Measurements from ENCODE around the gene SUPT3H. TPM values are rescaled to one million over a fixed set of nuclear protein-coding genes. Genes with fewer than 3 reads are reported as not detected.
"Not testable (repeated sequence)": the region's sequence is repeated elsewhere in the genome, so short reads cannot be mapped to it uniquely, and the experiment has no call there.

Gene SUPT3H
- total and polyA plus RNA-seq, 4 experiments from 2014 or later: 11.8 to 13.6 (median 12.6) TPM

DNA sequence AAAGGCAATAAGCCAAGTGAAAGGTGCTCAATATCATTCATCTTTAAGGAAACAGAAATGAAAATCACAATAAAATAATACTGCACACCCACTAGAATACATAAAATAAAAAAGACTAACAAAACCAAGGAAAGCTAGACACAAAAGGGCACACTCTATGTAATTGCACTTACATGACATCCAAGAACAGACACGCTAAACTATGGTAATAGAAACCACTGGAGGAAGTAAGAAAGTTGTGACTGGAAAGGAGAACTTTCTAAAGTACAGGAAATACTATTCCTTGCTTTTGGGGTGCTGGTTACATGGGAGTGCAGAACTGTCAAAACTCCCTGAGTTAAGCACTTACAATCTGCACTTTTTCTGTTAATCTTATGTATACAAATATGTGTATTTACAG, 303.3 kb downstream of the SUPT3H start:
- H3K4me3 ChIP-seq (ENCODE audit: low read length in 2 of 2): no peak overlapping the region
- Mint-ChIP-seq H3K27ac (peak overlapping the region in 1 of 7 donors; percentile 1), H3K4me1 (peaks cover 7 to 19% (median 8%) of the 10 kb centered on the region in 4 donors), H3K4me3 (no peak overlapping the region), H3K36me3 (peaks cover 4 to 11% of the 10 kb centered on the region in 2 donors), H3K9me3 (peaks cover 0 to 25% (median 15%) of the 10 kb centered on the region in 8 donors), H3K27me3 (no peaks in the 10 kb centered on the region)
- POLR2A ChIA-PET (ENCODE audit: partially characterized antibody): interaction anchor here (1.2 kb wide), 1 partner anchor 10 kb away, joined by 4 read pairs; no protein-coding TSS in a partner anchor
- H3K27ac ChIP-seq (ENCODE audit: low read depth, low read length): no peak overlapping the region
- intact Hi-C loops (cut with micrococcal nuclease): no loop called here
- H3K27me3 ChIP-seq (ENCODE audit: insufficient read depth, low read length): no peaks in the 10 kb centered on the region
- peaks cover 8% of the 10 kb centered on the region for H3K4me1 ChIP-seq (ENCODE audit: insufficient read depth, low read length)
- no peaks in the 10 kb centered on the region for H3K36me3 ChIP-seq (ENCODE audit: insufficient read depth, low read length)
- CTCF ChIA-PET (ENCODE audit: partially characterized antibody): no interaction called here
- no peak for DNase-seq
- peaks cover 0 to 5% of the 10 kb centered on the region in 2 donors for H3K9me3 ChIP-seq (ENCODE audit: control insufficient read depth in 1 of 2, low read length in 2 of 2)

DNA sequence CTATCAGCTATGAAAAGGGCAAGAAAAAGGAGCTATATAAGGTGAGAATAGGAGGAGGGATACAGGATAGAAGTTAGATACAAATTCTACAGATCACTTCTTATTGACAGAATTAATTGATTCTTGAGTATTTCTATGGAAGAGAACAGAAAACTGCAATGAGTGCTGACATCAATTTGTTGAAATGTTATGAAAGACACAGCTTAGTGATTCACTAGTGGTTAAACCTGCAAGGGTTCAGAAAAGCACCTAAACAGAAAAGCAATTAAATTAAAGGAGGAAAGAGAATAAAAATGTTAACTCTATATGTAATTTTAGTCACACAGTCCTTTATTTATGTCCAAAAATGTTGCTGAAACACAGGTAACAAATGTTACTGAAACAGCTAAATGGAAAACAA, 304.0 kb downstream of the SUPT3H start:
- peak overlapping the region in 1 of 7 donors; percentile 50 for H3K27ac Mint-ChIP-seq
- Histone ChIP-seq H3K4me1 (ENCODE audit: insufficient read depth, low read length) (peaks cover 8% of the 10 kb centered on the region), H3K27ac (ENCODE audit: low read depth, low read length) (no peak overlapping the region), H3K36me3 (ENCODE audit: insufficient read depth, low read length) (no peaks in the 10 kb centered on the region), H3K9me3 (ENCODE audit: control insufficient read depth in 1 of 2, low read length in 2 of 2) (peaks cover 0 to 5% of the 10 kb centered on the region in 2 donors), H3K27me3 (ENCODE audit: insufficient read depth, low read length) (no peaks in the 10 kb centered on the region), H3K4me3 (ENCODE audit: low read length in 2 of 2) (no peak overlapping the region)
- H3K4me3 Mint-ChIP-seq: no peak overlapping the region
- H3K9me3 Mint-ChIP-seq: peaks cover 0 to 25% (median 12%) of the 10 kb centered on the region in 8 donors
- no peaks in the 10 kb centered on the region for H3K27me3 Mint-ChIP-seq
- ChIA-PET CTCF (ENCODE audit: partially characterized antibody) (no interaction called here), POLR2A (ENCODE audit: partially characterized antibody) (interaction anchor here (1.2 kb wide), 1 partner anchor 10 kb away, joined by 4 read pairs; no protein-coding TSS in a partner anchor)
- H3K4me1 Mint-ChIP-seq: peaks cover 7 to 19% (median 8%) of the 10 kb centered on the region in 4 donors
- intact Hi-C loops (cut with micrococcal nuclease): no loop called here
- no peak for DNase-seq
- H3K36me3 Mint-ChIP-seq: peaks cover 4 to 10% of the 10 kb centered on the region in 2 donors

DNA sequence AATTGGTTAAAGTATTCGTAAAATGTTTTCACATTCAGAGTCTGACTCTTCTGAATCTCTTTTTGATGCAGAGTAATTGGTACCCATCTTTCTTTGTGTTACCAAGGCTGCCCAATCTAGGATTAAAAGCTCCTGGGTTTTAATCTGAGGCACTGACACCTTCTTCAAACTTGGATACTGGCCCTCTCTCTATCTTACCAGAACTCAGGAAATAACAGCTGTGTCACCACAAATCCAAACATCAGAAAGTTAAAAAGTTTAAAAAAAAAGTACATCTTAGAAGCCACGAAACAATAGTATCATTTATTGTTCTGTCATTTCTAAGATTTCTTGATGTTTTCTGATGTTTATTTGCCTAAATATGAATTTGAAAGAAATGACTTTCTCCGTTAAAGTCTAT, 305.1 kb downstream of the SUPT3H start:
- Mint-ChIP-seq H3K9me3 (peaks cover 0 to 14% (median 3%) of the 10 kb centered on the region in 8 donors), H3K27ac (peak overlapping the region in 1 of 7 donors; percentile 14), H3K4me1 (peaks cover 7 to 19% (median 8%) of the 10 kb centered on the region in 4 donors), H3K27me3 (no peaks in the 10 kb centered on the region), H3K36me3 (peaks cover 0 to 2% of the 10 kb centered on the region in 2 donors), H3K4me3 (peak overlapping the region in 1 of 8 donors; percentile 53)
- Histone ChIP-seq H3K4me1 (ENCODE audit: insufficient read depth, low read length) (peaks cover 8% of the 10 kb centered on the region), H3K4me3 (ENCODE audit: low read length in 2 of 2) (no peak overlapping the region), H3K36me3 (ENCODE audit: insufficient read depth, low read length) (no peaks in the 10 kb centered on the region), H3K27me3 (ENCODE audit: insufficient read depth, low read length) (no peaks in the 10 kb centered on the region), H3K9me3 (ENCODE audit: control insufficient read depth in 1 of 2, low read length in 2 of 2) (no peaks in the 10 kb centered on the region), H3K27ac (ENCODE audit: low read depth, low read length) (no peak overlapping the region)
- ChIA-PET POLR2A (ENCODE audit: partially characterized antibody) (no interaction called here), CTCF (ENCODE audit: partially characterized antibody) (no interaction called here)
- intact Hi-C loops (cut with micrococcal nuclease): no loop called here
- no peak for DNase-seq

DNA sequence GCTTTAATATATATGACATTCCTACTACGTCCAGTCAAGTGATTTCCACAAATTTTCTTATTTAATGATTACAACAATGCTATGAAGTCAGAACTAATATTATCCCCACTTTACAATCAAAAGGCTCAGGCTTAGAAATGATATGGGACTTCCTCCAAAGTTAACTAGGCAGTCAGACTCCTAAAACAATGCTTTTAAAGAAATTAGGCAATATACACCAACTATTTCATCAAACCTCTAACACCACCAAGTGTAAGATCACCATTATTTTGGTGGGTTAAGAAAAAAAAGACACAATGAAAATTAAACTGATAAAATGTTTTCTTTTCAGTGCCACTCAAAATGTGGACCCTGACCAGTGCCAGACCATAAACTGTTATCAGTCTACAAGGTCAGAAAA, 305.7 kb downstream of the SUPT3H start:
- ChIA-PET POLR2A (ENCODE audit: partially characterized antibody) (no interaction called here), CTCF (ENCODE audit: partially characterized antibody) (no interaction called here)
- H3K9me3 ChIP-seq (ENCODE audit: control insufficient read depth in 1 of 2, low read length in 2 of 2): no peaks in the 10 kb centered on the region
- DNase-seq: no peak
- no peak overlapping the region for H3K4me3 ChIP-seq (ENCODE audit: low read length in 2 of 2)
- no peak overlapping the region for H3K4me3 Mint-ChIP-seq
- no peaks in the 10 kb centered on the region for H3K36me3 ChIP-seq (ENCODE audit: insufficient read depth, low read length)
- no peaks in the 10 kb centered on the region for H3K27me3 Mint-ChIP-seq
- H3K4me1 ChIP-seq (ENCODE audit: insufficient read depth, low read length): peaks cover 8% of the 10 kb centered on the region
- H3K9me3 Mint-ChIP-seq: peaks cover 0 to 9% (median under 1%) of the 10 kb centered on the region in 8 donors
- intact Hi-C loops (cut with micrococcal nuclease): no loop called here
- no peaks in the 10 kb centered on the region for H3K27me3 ChIP-seq (ENCODE audit: insufficient read depth, low read length)
- no peak overlapping the region for H3K27ac ChIP-seq (ENCODE audit: low read depth, low read length)
- H3K27ac Mint-ChIP-seq: no peak overlapping the region
- H3K4me1 Mint-ChIP-seq: peaks cover 7 to 19% (median 8%) of the 10 kb centered on the region in 4 donors
- no peaks in the 10 kb centered on the region for H3K36me3 Mint-ChIP-seq

DNA sequence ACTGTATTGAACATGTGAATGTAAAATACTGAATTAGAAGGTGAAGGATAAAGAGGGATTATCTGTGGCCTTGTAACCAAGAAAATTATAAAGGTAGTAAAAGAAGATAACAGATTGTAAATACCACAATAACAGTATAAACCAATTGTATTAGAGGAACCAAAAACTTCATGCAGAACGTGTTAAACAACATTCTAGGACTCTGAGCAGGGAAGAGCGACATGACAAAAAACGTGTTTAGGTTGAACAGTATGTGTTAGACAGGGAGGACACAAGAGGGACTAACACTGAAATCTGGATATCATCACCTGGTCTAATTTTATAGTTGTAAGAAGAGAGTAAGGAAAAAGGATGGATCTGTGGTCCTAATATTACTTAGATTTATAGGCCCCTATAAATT, 308.6 kb downstream of the SUPT3H start:
- H3K4me1 Mint-ChIP-seq: peaks cover 7 to 15% (median 7%) of the 10 kb centered on the region in 4 donors
- no peak overlapping the region for H3K27ac ChIP-seq (ENCODE audit: low read depth, low read length)
- H3K27ac Mint-ChIP-seq: peak overlapping the region in 1 of 7 donors; percentile 20
- H3K4me3 Mint-ChIP-seq: no peak overlapping the region
- peaks cover 8% of the 10 kb centered on the region for H3K4me1 ChIP-seq (ENCODE audit: insufficient read depth, low read length)
- H3K27me3 ChIP-seq (ENCODE audit: insufficient read depth, low read length): no peaks in the 10 kb centered on the region
- H3K27me3 Mint-ChIP-seq: no peaks in the 10 kb centered on the region
- ChIA-PET CTCF (ENCODE audit: partially characterized antibody) (no interaction called here), POLR2A (ENCODE audit: partially characterized antibody) (no interaction called here)
- no peaks in the 10 kb centered on the region for H3K36me3 ChIP-seq (ENCODE audit: insufficient read depth, low read length)
- no peaks in the 10 kb centered on the region for H3K36me3 Mint-ChIP-seq
- no peak for DNase-seq
- intact Hi-C loops (cut with micrococcal nuclease): no loop called here
- H3K9me3 ChIP-seq (ENCODE audit: control insufficient read depth in 1 of 2, low read length in 2 of 2): no peaks in the 10 kb centered on the region
- peaks cover 0 to 5% (median 0%) of the 10 kb centered on the region in 8 donors for H3K9me3 Mint-ChIP-seq
- H3K4me3 ChIP-seq (ENCODE audit: low read length in 2 of 2): no peak overlapping the region

DNA sequence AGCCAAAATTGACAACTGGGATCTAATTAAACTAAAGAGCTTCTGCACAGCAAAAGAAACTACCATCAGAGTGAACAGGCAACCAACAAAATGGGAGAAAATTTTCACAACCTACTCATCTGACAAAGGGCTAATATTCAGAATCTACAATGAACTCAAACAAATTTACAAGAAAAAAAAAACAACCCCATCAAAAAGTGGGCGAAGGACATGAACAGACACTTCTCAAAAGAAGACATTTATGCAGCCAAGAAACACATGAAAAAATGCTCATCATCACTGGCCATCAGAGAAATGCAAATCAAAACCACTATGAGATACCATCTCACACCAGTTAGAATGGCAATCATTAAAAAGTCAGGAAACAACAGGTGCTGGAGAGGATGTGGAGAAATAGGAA, 310.3 kb downstream of the SUPT3H start:
- H3K4me3 ChIP-seq (ENCODE audit: low read length in 2 of 2); H3K9me3 Mint-ChIP-seq; H3K27ac ChIP-seq (ENCODE audit: low read depth, low read length); POLR2A ChIA-PET (ENCODE audit: partially characterized antibody); H3K27me3 Mint-ChIP-seq; H3K36me3 Mint-ChIP-seq; H3K27ac Mint-ChIP-seq; H3K36me3 ChIP-seq (ENCODE audit: insufficient read depth, low read length); H3K4me1 ChIP-seq (ENCODE audit: insufficient read depth, low read length); H3K4me3 Mint-ChIP-seq; H3K27me3 ChIP-seq (ENCODE audit: insufficient read depth, low read length); H3K9me3 ChIP-seq (ENCODE audit: control insufficient read depth in 1 of 2, low read length in 2 of 2); H3K4me1 Mint-ChIP-seq; DNase-seq; CTCF ChIA-PET (ENCODE audit: partially characterized antibody); intact Hi-C loops (cut with micrococcal nuclease): not testable (repeated sequence)

DNA sequence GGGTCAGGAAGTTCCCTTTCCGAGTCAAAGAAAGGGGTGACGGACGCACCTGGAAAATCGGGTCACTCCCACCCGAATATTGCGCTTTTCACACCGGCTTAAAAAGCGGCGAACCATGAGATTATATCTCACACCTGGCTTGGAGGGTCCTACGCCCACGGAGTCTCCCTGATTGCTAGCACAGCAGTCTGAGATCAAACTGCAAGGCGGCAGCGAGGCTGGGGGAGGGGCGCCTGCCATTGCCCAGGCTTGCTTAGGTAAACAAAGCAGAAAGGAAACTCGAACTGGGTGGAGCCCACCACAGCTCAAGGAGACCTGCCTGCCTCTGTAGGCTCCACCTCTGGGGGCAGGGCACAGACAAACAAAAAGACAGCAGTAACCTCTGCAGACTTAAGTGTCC, 315.1 kb downstream of the SUPT3H start:
- peak; percentile 5 to 57 (median 20) for DNase-seq
- CTCF ChIA-PET (ENCODE audit: partially characterized antibody); POLR2A ChIA-PET (ENCODE audit: partially characterized antibody); H3K9me3 ChIP-seq (ENCODE audit: control insufficient read depth in 1 of 2, low read length in 2 of 2); H3K36me3 ChIP-seq (ENCODE audit: insufficient read depth, low read length); H3K27ac ChIP-seq (ENCODE audit: low read depth, low read length); H3K4me1 Mint-ChIP-seq; intact Hi-C loops (cut with micrococcal nuclease); H3K4me3 ChIP-seq (ENCODE audit: low read length in 2 of 2); H3K27me3 Mint-ChIP-seq; H3K4me1 ChIP-seq (ENCODE audit: insufficient read depth, low read length); H3K27me3 ChIP-seq (ENCODE audit: insufficient read depth, low read length): not testable (repeated sequence)
- Mint-ChIP-seq H3K9me3 (peaks cover 0 to 13% (median 10%) of the 10 kb centered on the region in 8 donors), H3K4me3 (peak overlapping the region in 1 of 8 donors; percentile 51), H3K36me3 (peaks cover 5 to 12% of the 10 kb centered on the region in 2 donors), H3K27ac (peak overlapping the region in 1 of 7 donors; percentile 69)
